Measurements from ENCODE around the gene WDFY2.

DNA sequence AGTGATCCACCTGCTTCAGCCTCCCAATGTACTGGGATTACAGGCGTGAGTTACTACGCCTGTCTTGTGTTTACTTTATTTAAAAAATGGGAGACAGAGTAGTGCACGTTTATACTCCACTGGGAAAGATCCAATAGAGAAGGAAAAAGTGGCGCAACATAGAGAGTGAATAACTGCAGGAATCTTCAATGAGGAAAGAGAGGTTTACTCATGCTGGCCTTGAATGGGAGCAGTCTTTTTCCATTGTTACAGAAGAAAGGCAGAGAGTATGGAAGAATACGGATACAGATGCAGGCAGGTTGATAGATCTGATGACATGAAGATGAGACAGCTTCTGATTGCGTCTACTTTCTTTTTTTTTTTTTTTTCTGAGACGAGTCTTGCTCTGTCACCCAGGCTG, 4.6 kb upstream of the WDFY2 start:
- TF ChIP-seq EZH2 (IDR thresholded peaks at IDR 0.05; ENCODE audit: insufficient read depth, poor library complexity, severe bottlenecking) (no peak), EZH2phosphoT487 (IDR thresholded peaks at IDR 0.05; ENCODE audit: insufficient read depth, low read depth) (no peak)

Measured in GM23248 (cell line).